ENCODE measurements around the gene TMIGD2.

TMIGD2 gene

GRCh38 chr19:4266253-4267000, 35.8 kb downstream of the TMIGD2 start:
- TF ChIP-seq L3MBTL2 (conservative IDR thresholded peaks at IDR 0.05) (no peak), TARDBP (IDR thresholded peaks at IDR 0.05) (no peak), HDGF (IDR thresholded peaks at IDR 0.05; ENCODE audit: borderline replicate concordance) (no peak), CTBP1 (IDR thresholded peaks at IDR 0.05; ENCODE audit: borderline replicate concordance) (no peak), ZNF384 (IDR thresholded peaks at IDR 0.05) (no peak), BHLHE40 (IDR thresholded peaks at IDR 0.05; ENCODE audit: borderline replicate concordance) (no peak), SP1 (IDR thresholded peaks at IDR 0.05) (no peak), FOXM1 (IDR thresholded peaks at IDR 0.05; ENCODE audit: borderline replicate concordance) (no peak), FOXK2 (IDR thresholded peaks at IDR 0.05) (no peak), FOXA1 (IDR thresholded peaks at IDR 0.05) (no peak), PKNOX1 (IDR thresholded peaks at IDR 0.05) (no peak), NFRKB (IDR thresholded peaks at IDR 0.05) (no peak), SUZ12 (IDR thresholded peaks at IDR 0.05) (no peak), LEF1 (IDR thresholded peaks at IDR 0.05; ENCODE audit: borderline replicate concordance) (no peak)
- CTCF ChIA-PET = interaction anchor here (0.6 to 2.2 kb wide), 24 partner anchors 10 to 494 kb away, joined by 3 to 32 read pairs (median 4); partner anchors contain the start of genes CHAF1A, MPND, SH3GL1 and YJU2
- DNase-seq (ENCODE audit: extremely low spot score) = no peak
- POLR2A ChIA-PET = interaction anchor here (0.7 to 3.7 kb wide), 5 partner anchors 11 to 177 kb away, joined by 3 to 23 read pairs (median 6); partner anchors contain the start of gene MPND

DNA sequence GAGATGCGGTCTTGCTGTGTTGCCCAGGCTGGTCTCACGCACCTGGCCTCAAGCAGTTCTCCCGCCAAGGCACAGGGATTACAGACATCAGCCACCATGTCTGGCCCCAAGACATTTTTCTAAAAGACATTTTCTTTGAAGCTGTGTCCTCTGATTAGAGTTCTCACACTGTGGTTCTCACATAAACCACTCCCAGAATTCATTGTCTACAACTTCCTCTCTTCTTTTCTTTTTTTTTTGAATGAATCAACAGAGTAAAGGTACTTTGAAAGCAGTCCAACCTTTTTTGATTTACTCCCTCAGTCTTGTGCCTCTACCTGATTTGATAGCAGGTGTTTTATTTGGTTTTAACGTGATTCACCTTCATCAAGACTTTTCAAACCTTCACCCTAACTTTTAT, 37.4 kb downstream of the TMIGD2 start:
- ChIA-PET CTCF (no interaction called here), POLR2A (no interaction called here)
- DNase-seq (ENCODE audit: extremely low spot score) = no peak
- no peak for TF ChIP-seq SUZ12 (IDR thresholded peaks at IDR 0.05)
- TF ChIP-seq FOXA1 (IDR thresholded peaks at IDR 0.05) = no peak
- no peak for TF ChIP-seq LEF1 (IDR thresholded peaks at IDR 0.05; ENCODE audit: borderline replicate concordance)
- no peak for TF ChIP-seq NFRKB (IDR thresholded peaks at IDR 0.05)
- no peak for TF ChIP-seq FOXK2 (IDR thresholded peaks at IDR 0.05)
- no peak for TF ChIP-seq FOXM1 (IDR thresholded peaks at IDR 0.05; ENCODE audit: borderline replicate concordance)
- no peak for TF ChIP-seq BHLHE40 (IDR thresholded peaks at IDR 0.05; ENCODE audit: borderline replicate concordance)
- TF ChIP-seq L3MBTL2 (conservative IDR thresholded peaks at IDR 0.05) = no peak

GRCh38 chr19:4260613-4261191, 41.5 kb downstream of the TMIGD2 start:
- CTCF ChIA-PET = interaction anchor here (1.6 kb wide), 1 partner anchor 92 kb away, joined by 7 read pairs; no protein-coding TSS in a partner anchor
- POLR2A ChIA-PET = no interaction called here

GRCh38 chr19:4258181-4258580, 44.0 kb downstream of the TMIGD2 start:
- POLR2A ChIA-PET = interaction anchor here (1.1 kb wide), 1 partner anchor 11 kb away, joined by 3 read pairs; the partner anchor contains the start of gene YJU2
- TF ChIP-seq ARNT (IDR thresholded peaks at IDR 0.05) = no peak
- no peak for TF ChIP-seq ELF4 (IDR thresholded peaks at IDR 0.05)
- TF ChIP-seq SUZ12 (IDR thresholded peaks at IDR 0.05) = no peak
- TF ChIP-seq PKNOX1 (IDR thresholded peaks at IDR 0.05) = no peak
- no peak for TF ChIP-seq NFRKB (IDR thresholded peaks at IDR 0.05)
- no peak for TF ChIP-seq TARDBP (IDR thresholded peaks at IDR 0.05)
- CTCF ChIA-PET = interaction anchor here (0.6 kb wide), 1 partner anchor 73 kb away, joined by 3 read pairs; no protein-coding TSS in a partner anchor
- no peak for DNase-seq (ENCODE audit: extremely low spot score)

More at GRCh38 chr19:4260613-4261191, 41.5 kb downstream of the TMIGD2 start:
- TF ChIP-seq ZNF384 (IDR thresholded peaks at IDR 0.05) (no peak), L3MBTL2 (conservative IDR thresholded peaks at IDR 0.05) (no peak), SP1 (IDR thresholded peaks at IDR 0.05) (no peak), ARNT (IDR thresholded peaks at IDR 0.05) (no peak), HDGF (IDR thresholded peaks at IDR 0.05; ENCODE audit: borderline replicate concordance) (no peak), LEF1 (IDR thresholded peaks at IDR 0.05; ENCODE audit: borderline replicate concordance) (no peak), FOXA1 (IDR thresholded peaks at IDR 0.05) (no peak), ELF4 (IDR thresholded peaks at IDR 0.05) (no peak), BHLHE40 (IDR thresholded peaks at IDR 0.05; ENCODE audit: borderline replicate concordance) (no peak), CTBP1 (IDR thresholded peaks at IDR 0.05; ENCODE audit: borderline replicate concordance) (no peak)
- no peak for DNase-seq (ENCODE audit: extremely low spot score)

- TF ChIP-seq SP1 (IDR thresholded peaks at IDR 0.05) = no peak
- TF ChIP-seq FOXM1 (IDR thresholded peaks at IDR 0.05; ENCODE audit: borderline replicate concordance) = no peak
- TF ChIP-seq FOXK2 (IDR thresholded peaks at IDR 0.05) = no peak
- TF ChIP-seq ELF4 (IDR thresholded peaks at IDR 0.05) = no peak
- TF ChIP-seq L3MBTL2 (conservative IDR thresholded peaks at IDR 0.05) = no peak
- TF ChIP-seq PKNOX1 (IDR thresholded peaks at IDR 0.05) = no peak
- no peak for TF ChIP-seq HDGF (IDR thresholded peaks at IDR 0.05; ENCODE audit: borderline replicate concordance)
- no peak for TF ChIP-seq ZNF384 (IDR thresholded peaks at IDR 0.05)
- TF ChIP-seq NFRKB (IDR thresholded peaks at IDR 0.05) = no peak
- TF ChIP-seq ARNT (IDR thresholded peaks at IDR 0.05) = no peak
- TF ChIP-seq LEF1 (IDR thresholded peaks at IDR 0.05; ENCODE audit: borderline replicate concordance) = no peak
- CTCF ChIA-PET = interaction anchor here (0.6 to 1.0 kb wide), 2 partner anchors 11 to 29 kb away, joined by 3 read pairs; no protein-coding TSS in a partner anchor
- POLR2A ChIA-PET = interaction anchor here (0.8 kb wide), 1 partner anchor 10 kb away, joined by 3 read pairs; the partner anchor contains the start of gene YJU2
- DNase-seq (ENCODE audit: extremely low spot score) = no peak
These were observed 45.2 kb downstream of the TMIGD2 start for GRCh38 chr19:4257025-4257424.
